Measurements from ENCODE around the gene ZNF582. TPM values are rescaled to one million over a fixed set of nuclear protein-coding genes. Genes with fewer than 3 reads are reported as not detected.

The ZNF582 gene
- polyA plus RNA-seq, 1 of the 3 experiments (the other 2 are of a cell fraction): 4.5 TPM

DNA sequence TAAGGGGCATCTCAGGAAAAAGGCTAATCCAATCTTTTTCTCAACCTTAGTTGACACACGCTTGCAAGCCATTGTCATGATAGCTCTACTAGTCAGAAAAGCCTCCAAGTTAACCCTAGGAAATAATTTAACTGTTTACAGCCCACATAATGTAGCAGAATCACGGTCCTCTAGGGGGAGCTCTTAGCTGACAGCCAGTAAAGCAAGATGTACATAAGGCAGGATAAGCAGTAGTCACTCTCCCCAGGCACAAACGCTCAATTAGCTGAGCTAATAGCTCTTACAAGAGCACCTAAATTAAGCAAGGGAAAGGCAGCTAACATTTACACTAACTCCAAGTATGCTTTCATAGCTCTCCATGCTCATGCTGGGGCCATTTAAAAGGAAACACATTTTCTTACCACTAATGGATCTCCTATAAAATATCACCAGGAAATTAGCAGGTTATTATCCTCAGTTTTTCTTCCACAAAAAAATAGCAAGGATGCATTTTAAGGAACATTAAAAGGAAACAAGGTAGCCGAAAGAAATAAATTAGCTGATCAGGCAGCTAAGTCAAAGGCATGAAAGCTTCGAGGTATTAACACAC is 45.0 kb downstream of the ZNF582 start:
- POLR2A ChIA-PET: no interaction called here
- Histone ChIP-seq H3K36me3 (replicated peaks in 1 of 2; ENCODE audit: control insufficient read depth in 1 of 2, insufficient read depth in 2 of 2, low read length in 1 of 2) (no peaks in the 10 kb centered on the region), H4K20me1 (ENCODE audit: insufficient read depth) (no peaks in the 10 kb centered on the region), H3K4me3 (ENCODE audit: low read depth in 2 of 2, low read length in 1 of 2) (peak overlapping the region in 1 of 2 experiments; percentile 26; a peak in 1 of 4 replicates), H3K79me2 (ENCODE audit: insufficient read depth) (no peaks in the 10 kb centered on the region), H3K9me3 (no peaks in the 10 kb centered on the region), H3F3A (replicated peaks; ENCODE audit: insufficient read depth) (no peaks in the 10 kb centered on the region), H3K4me1 (ENCODE audit: control insufficient read depth in 1 of 2, insufficient read depth in 2 of 2, low read depth in 1 of 2, low read length in 1 of 2) (no peaks in the 10 kb centered on the region), H3K4me2 (no peak overlapping the region), H2AFZ (ENCODE audit: low read depth) (no peak overlapping the region), H3K27me3 (ENCODE audit: insufficient read depth) (no peaks in the 10 kb centered on the region), H3K9ac (no peak overlapping the region), H3K9me2 (no peaks in the 10 kb centered on the region), H3K27ac (ENCODE audit: low read depth in 2 of 2, low read length in 1 of 2) (no peak overlapping the region)
- no peak for TF ChIP-seq ELF1 (IDR thresholded peaks at IDR 0.05)
- TF ChIP-seq, protein P1, sequence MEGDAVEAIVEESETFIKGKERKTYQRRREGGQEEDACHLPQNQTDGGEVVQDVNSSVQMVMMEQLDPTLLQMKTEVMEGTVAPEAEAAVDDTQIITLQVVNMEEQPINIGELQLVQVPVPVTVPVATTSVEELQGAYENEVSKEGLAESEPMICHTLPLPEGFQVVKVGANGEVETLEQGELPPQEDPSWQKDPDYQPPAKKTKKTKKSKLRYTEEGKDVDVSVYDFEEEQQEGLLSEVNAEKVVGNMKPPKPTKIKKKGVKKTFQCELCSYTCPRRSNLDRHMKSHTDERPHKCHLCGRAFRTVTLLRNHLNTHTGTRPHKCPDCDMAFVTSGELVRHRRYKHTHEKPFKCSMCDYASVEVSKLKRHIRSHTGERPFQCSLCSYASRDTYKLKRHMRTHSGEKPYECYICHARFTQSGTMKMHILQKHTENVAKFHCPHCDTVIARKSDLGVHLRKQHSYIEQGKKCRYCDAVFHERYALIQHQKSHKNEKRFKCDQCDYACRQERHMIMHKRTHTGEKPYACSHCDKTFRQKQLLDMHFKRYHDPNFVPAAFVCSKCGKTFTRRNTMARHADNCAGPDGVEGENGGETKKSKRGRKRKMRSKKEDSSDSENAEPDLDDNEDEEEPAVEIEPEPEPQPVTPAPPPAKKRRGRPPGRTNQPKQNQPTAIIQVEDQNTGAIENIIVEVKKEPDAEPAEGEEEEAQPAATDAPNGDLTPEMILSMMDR (IDR thresholded peaks at IDR 0.05): peak; percentile 42
- WGBS (ENCODE audit: low lambda C conversion rate): 22% methylated on average over 5 of the region's 5 CpGs
- DNase-seq: peak; percentile 24
- CTCF ChIA-PET: interaction anchor here (0.7 to 7.2 kb wide), 18 partner anchors 12 to 282 kb away, joined by 3 to 53 read pairs (median 4); partner anchors contain the start of gene ZNF582

DNA sequence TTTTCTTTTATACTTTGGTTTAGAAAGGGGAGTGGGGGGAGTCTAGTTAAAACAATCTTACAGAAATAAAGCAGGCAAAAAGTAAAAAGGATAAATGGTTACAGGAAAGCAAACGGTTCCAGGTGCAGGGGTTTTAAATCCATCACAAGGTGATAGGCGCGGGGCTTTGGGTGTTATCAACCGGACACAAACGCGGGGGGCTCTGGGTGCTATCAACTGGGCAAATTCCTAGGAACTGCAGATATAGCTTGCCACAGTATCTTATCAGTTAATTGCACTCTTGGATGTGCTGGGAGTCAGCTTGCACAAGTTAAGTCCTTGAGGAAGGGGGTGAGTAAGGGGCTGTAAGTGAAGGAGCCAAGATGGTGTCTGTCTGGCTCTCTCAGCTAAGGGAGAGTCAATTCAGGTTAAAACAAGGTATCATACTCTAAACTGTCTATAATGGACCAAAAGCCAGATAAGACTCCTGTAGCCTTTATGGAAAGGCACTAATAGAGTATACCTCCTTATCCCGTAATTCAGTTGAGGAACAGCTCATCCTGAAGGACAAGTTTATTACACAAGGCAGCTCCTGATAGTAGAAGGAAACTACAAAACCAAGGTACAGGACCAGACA is 46.1 kb downstream of the ZNF582 start:
- no peaks in the 10 kb centered on the region for H3K36me3 ChIP-seq (replicated peaks in 1 of 2; ENCODE audit: control insufficient read depth in 1 of 2, insufficient read depth in 2 of 2, low read length in 1 of 2)
- no peaks in the 10 kb centered on the region for H3K4me1 ChIP-seq (ENCODE audit: control insufficient read depth in 1 of 2, insufficient read depth in 2 of 2, low read depth in 1 of 2, low read length in 1 of 2)
- no peaks in the 10 kb centered on the region for H3K9me3 ChIP-seq
- no peak overlapping the region for H3K9ac ChIP-seq
- H3F3A ChIP-seq (replicated peaks; ENCODE audit: insufficient read depth): no peaks in the 10 kb centered on the region
- no peak for DNase-seq
- H2AFZ ChIP-seq (ENCODE audit: low read depth): no peak overlapping the region
- H3K79me2 ChIP-seq (ENCODE audit: insufficient read depth): no peaks in the 10 kb centered on the region
- no peaks in the 10 kb centered on the region for H3K9me2 ChIP-seq
- no peak overlapping the region for H3K27ac ChIP-seq (ENCODE audit: low read depth in 2 of 2, low read length in 1 of 2)
- POLR2A ChIA-PET: no interaction called here
- CTCF ChIA-PET: interaction anchor here (0.7 to 7.2 kb wide), 8 partner anchors 13 to 281 kb away, joined by 3 to 53 read pairs (median 10); no protein-coding TSS in a partner anchor
- H3K4me3 ChIP-seq (ENCODE audit: low read depth in 2 of 2, low read length in 1 of 2): no peak overlapping the region
- WGBS (ENCODE audit: low lambda C conversion rate): 71% methylated on average over 7 of the region's 7 CpGs
- H3K27me3 ChIP-seq (ENCODE audit: insufficient read depth): no peaks in the 10 kb centered on the region
- no peaks in the 10 kb centered on the region for H4K20me1 ChIP-seq (ENCODE audit: insufficient read depth)
- no peak overlapping the region for H3K4me2 ChIP-seq
- TF ChIP-seq CHD2 (IDR thresholded peaks at IDR 0.05; ENCODE audit: low read length, partially characterized antibody) (no peak), POLR2AphosphoS5 (IDR thresholded peaks at IDR 0.05; ENCODE audit: low read depth, low read length) (no peak), TAF1 (IDR thresholded peaks at IDR 0.05; ENCODE audit: borderline replicate concordance, low read depth, low read length) (no peak), MXI1 (IDR thresholded peaks at IDR 0.05; ENCODE audit: low read depth, low read length) (no peak), MEF2A (IDR thresholded peaks at IDR 0.05; ENCODE audit: borderline replicate concordance, low read depth) (no peak), RCOR1 (IDR thresholded peaks at IDR 0.05; ENCODE audit: low read length) (no peak), SMC3 (IDR thresholded peaks at IDR 0.05; ENCODE audit: low read depth, low read length) (no peak), NRF1 (IDR thresholded peaks at IDR 0.05; ENCODE audit: low read depth, low read length) (no peak), EZH2phosphoT487 (IDR thresholded peaks at IDR 0.05; ENCODE audit: borderline replicate concordance, low read depth) (no peak), YY1 (IDR thresholded peaks at IDR 0.05; ENCODE audit: low read depth) (no peak), RXRA (IDR thresholded peaks at IDR 0.05; ENCODE audit: borderline replicate concordance, low read depth) (no peak)
- TF ChIP-seq, protein P2, sequence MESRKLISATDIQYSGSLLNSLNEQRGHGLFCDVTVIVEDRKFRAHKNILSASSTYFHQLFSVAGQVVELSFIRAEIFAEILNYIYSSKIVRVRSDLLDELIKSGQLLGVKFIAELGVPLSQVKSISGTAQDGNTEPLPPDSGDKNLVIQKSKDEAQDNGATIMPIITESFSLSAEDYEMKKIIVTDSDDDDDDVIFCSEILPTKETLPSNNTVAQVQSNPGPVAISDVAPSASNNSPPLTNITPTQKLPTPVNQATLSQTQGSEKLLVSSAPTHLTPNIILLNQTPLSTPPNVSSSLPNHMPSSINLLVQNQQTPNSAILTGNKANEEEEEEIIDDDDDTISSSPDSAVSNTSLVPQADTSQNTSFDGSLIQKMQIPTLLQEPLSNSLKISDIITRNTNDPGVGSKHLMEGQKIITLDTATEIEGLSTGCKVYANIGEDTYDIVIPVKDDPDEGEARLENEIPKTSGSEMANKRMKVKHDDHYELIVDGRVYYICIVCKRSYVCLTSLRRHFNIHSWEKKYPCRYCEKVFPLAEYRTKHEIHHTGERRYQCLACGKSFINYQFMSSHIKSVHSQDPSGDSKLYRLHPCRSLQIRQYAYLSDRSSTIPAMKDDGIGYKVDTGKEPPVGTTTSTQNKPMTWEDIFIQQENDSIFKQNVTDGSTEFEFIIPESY (IDR thresholded peaks at IDR 0.05; ENCODE audit: borderline replicate concordance, low read depth): no peak
- TF ChIP-seq, protein P3, sequence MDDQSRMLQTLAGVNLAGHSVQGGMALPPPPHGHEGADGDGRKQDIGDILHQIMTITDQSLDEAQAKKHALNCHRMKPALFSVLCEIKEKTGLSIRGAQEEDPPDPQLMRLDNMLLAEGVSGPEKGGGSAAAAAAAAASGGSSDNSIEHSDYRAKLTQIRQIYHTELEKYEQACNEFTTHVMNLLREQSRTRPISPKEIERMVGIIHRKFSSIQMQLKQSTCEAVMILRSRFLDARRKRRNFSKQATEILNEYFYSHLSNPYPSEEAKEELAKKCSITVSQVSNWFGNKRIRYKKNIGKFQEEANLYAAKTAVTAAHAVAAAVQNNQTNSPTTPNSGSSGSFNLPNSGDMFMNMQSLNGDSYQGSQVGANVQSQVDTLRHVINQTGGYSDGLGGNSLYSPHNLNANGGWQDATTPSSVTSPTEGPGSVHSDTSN (IDR thresholded peaks at IDR 0.05): no peak
- TF ChIP-seq, protein P4, sequence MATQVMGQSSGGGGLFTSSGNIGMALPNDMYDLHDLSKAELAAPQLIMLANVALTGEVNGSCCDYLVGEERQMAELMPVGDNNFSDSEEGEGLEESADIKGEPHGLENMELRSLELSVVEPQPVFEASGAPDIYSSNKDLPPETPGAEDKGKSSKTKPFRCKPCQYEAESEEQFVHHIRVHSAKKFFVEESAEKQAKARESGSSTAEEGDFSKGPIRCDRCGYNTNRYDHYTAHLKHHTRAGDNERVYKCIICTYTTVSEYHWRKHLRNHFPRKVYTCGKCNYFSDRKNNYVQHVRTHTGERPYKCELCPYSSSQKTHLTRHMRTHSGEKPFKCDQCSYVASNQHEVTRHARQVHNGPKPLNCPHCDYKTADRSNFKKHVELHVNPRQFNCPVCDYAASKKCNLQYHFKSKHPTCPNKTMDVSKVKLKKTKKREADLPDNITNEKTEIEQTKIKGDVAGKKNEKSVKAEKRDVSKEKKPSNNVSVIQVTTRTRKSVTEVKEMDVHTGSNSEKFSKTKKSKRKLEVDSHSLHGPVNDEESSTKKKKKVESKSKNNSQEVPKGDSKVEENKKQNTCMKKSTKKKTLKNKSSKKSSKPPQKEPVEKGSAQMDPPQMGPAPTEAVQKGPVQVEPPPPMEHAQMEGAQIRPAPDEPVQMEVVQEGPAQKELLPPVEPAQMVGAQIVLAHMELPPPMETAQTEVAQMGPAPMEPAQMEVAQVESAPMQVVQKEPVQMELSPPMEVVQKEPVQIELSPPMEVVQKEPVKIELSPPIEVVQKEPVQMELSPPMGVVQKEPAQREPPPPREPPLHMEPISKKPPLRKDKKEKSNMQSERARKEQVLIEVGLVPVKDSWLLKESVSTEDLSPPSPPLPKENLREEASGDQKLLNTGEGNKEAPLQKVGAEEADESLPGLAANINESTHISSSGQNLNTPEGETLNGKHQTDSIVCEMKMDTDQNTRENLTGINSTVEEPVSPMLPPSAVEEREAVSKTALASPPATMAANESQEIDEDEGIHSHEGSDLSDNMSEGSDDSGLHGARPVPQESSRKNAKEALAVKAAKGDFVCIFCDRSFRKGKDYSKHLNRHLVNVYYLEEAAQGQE (IDR thresholded peaks at IDR 0.05; ENCODE audit: low read depth, low read length): no peak
- TF ChIP-seq, protein P5, sequence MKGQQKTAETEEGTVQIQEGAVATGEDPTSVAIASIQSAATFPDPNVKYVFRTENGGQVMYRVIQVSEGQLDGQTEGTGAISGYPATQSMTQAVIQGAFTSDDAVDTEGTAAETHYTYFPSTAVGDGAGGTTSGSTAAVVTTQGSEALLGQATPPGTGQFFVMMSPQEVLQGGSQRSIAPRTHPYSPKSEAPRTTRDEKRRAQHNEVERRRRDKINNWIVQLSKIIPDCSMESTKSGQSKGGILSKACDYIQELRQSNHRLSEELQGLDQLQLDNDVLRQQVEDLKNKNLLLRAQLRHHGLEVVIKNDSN (IDR thresholded peaks at IDR 0.05; ENCODE audit: borderline replicate concordance, low read depth): no peak
